Fibroblast of lung (primary cell): ENCODE results near the gene CCDC47.

Experiments used
- CTCF ChIP-seq, 2 donors: IDR thresholded peaks in 1 of 2; conservative IDR thresholded peaks in 1 of 2; 1 replicate in 1 of 2; 2 replicates in 1 of 2; pipeline ENCODE4 v1.5.1; 2011 to 2012; ENCODE audit warnings: low read length in 2 of 2, control low read depth in 1 of 2, inconsistent platforms in 1 of 2, low read depth in 1 of 2, mild to moderate bottlenecking in 1 of 2
- EZH2 ChIP-seq: IDR thresholded peaks from 2 replicates; pipeline ENCODE4 v1.5.1; 2012; ENCODE audit warnings: low read length, control low read depth, mild to moderate bottlenecking; ENCODE audit errors: missing control alignments

GRCh38 chr17:63701868-63702720 is 71.3 kb downstream of the CCDC47 start:
- TF ChIP-seq CTCF (conservative IDR thresholded peaks at IDR 0.05 in 1 of 2, IDR thresholded peaks at IDR 0.05 in 1 of 2; ENCODE audit: low read depth in 1 of 2, low read length in 2 of 2) (no peak), EZH2 (no peak)
